WTC11 (cell line): Measurements from ENCODE around the gene TMEM231. TPM values are rescaled to one million over a fixed set of nuclear protein-coding genes. Genes with fewer than 3 reads are reported as not detected.
"Not testable (repeated sequence)": the region's sequence is repeated elsewhere in the genome, so short reads cannot be mapped to it uniquely, and the experiment has no call there.

Source experiments
- ATAC-seq: fragments of 200-7000 bp; cut with Tn5 transposase; 2 replicates; pipeline ENCODE4 v1.10.0; 2021; ENCODE audit warnings: mild to moderate bottlenecking, moderate library complexity
- CTCF ChIA-PET: fragments of 300-600 bp; sonication (Branson Sonifier 250); formaldehyde crosslinking; loops from one replicate; lab custom pipeline; 2021; ENCODE audit warnings: antibody characterized with exemption; lab: Charles Lee
- POLR2A ChIA-PET: fragments of 350-600 bp; sonication (Branson Sonifier 250); formaldehyde crosslinking; loops from one replicate; lab custom pipeline; 2021; ENCODE audit warnings: antibody characterized with exemption; lab: Charles Lee
- DNase-seq: peaks from one replicate; pipeline ENCODE4 v3.0.0; 2021; ENCODE audit warnings: low spot score
- H3K27ac Mint-ChIP-seq: 2 replicates; pipeline ENCODE4 v1.8.0; 2021; ENCODE audit warnings: mixed read lengths
- H3K27me3 Mint-ChIP-seq: 2 replicates; pipeline ENCODE4 v1.8.0; 2021; ENCODE audit warnings: low read depth, mild to moderate bottlenecking, moderate library complexity, mixed read lengths
- H3K36me3 Mint-ChIP-seq: 2 replicates; pipeline ENCODE4 v1.8.0; 2021; ENCODE audit warnings: mixed read lengths
- H3K4me1 Mint-ChIP-seq: 2 replicates; pipeline ENCODE4 v1.8.0; 2022; ENCODE audit warnings: mixed read lengths
- H3K4me3 Mint-ChIP-seq: 2 replicates; pipeline ENCODE4 v1.8.0; 2021; ENCODE audit warnings: mild to moderate bottlenecking, moderate library complexity, mixed read lengths
- H3K9me3 Mint-ChIP-seq: 2 replicates; pipeline ENCODE4 v1.8.0; 2021; ENCODE audit warnings: mixed read lengths
- CBFB ChIP-seq: sonication (generic); formaldehyde crosslinking; IDR thresholded peaks from 2 replicates; pipeline ENCODE4 v1.8.1; 2022; ENCODE audit warnings: mild to moderate bottlenecking, low read depth, missing genetic modification reagents
- EMX1 ChIP-seq: fragments of 250-450 bp; sonication (Bioruptor Pico); IDR thresholded peaks from 2 replicates; pipeline ENCODE4 v1.8.0; 2021; ENCODE audit warnings: mild to moderate bottlenecking
- KAT7 ChIP-seq: sonication (generic); formaldehyde crosslinking; IDR thresholded peaks from 2 replicates; pipeline ENCODE4 v1.8.1; 2023; ENCODE audit warnings: missing genetic modification reagents, mild to moderate bottlenecking, borderline replicate concordance
- NFYB ChIP-seq: sonication (generic); formaldehyde crosslinking; conservative IDR thresholded peaks from 2 replicates; pipeline ENCODE4 v1.8.0; 2022; ENCODE audit warnings: low read depth, missing genetic modification reagents
- RORB ChIP-seq: fragments of 250-450 bp; sonication (Bioruptor Pico); IDR thresholded peaks from 2 replicates; pipeline ENCODE4 v1.9.0; 2021; ENCODE audit warnings: mild to moderate bottlenecking
- SMAD3 ChIP-seq: sonication (generic); formaldehyde crosslinking; IDR thresholded peaks from 2 replicates; pipeline ENCODE4 v1.8.0; 2022; ENCODE audit warnings: missing genetic modification reagents, mild to moderate bottlenecking, borderline replicate concordance
- SMAD4 ChIP-seq: sonication (generic); formaldehyde crosslinking; IDR thresholded peaks from 2 replicates; pipeline ENCODE4 v1.8.0; 2022; ENCODE audit warnings: mild to moderate bottlenecking, missing genetic modification reagents
- TP53 ChIP-seq: sonication (generic); formaldehyde crosslinking; IDR thresholded peaks from 2 replicates; pipeline ENCODE4 v1.8.1; 2023; ENCODE audit warnings: mild to moderate bottlenecking, missing genetic modification reagents
- ZBTB21 ChIP-seq: sonication (generic); formaldehyde crosslinking; IDR thresholded peaks from 2 replicates; pipeline ENCODE4 v1.8.1; 2023; ENCODE audit warnings: mild to moderate bottlenecking, missing genetic modification reagents, borderline replicate concordance
- ZNF232 ChIP-seq: sonication (generic); formaldehyde crosslinking; IDR thresholded peaks from 2 replicates; pipeline ENCODE4 v1.8.0; 2022; ENCODE audit warnings: mild to moderate bottlenecking, missing genetic modification reagents
- ZNF423 ChIP-seq: fragments of 250-450 bp; sonication (Bioruptor Pico); IDR thresholded peaks from 2 replicates; pipeline ENCODE4 v2.1.2; 2022; ENCODE audit warnings: mild to moderate bottlenecking, moderate library complexity
- ZNF671 ChIP-seq: fragments of 250-450 bp; sonication (Bioruptor Pico); IDR thresholded peaks from 2 replicates; pipeline ENCODE4 v1.8.0; 2021; ENCODE audit warnings: mild to moderate bottlenecking
- total RNA-seq: library from RNA; stranded (reverse); gene quantifications from 3 replicates; pipeline ENCODE4 v1.2.3, GENCODE V29; 2021
- TF ChIP-seq, protein P1 (sequence below): fragments of 250-450 bp; sonication (Bioruptor Pico); IDR thresholded peaks from 2 replicates; pipeline ENCODE4 v1.9.0; 2021; ENCODE audit warnings: mild to moderate bottlenecking
- TF ChIP-seq, protein P2 (sequence below): sonication (generic); formaldehyde crosslinking; IDR thresholded peaks from 2 replicates; pipeline ENCODE4 v1.8.0; 2022; ENCODE audit warnings: mild to moderate bottlenecking, missing genetic modification reagents

The TMEM231 gene
- total RNA-seq, 1 experiment from 2014 or later = 12.0 TPM

DNA sequence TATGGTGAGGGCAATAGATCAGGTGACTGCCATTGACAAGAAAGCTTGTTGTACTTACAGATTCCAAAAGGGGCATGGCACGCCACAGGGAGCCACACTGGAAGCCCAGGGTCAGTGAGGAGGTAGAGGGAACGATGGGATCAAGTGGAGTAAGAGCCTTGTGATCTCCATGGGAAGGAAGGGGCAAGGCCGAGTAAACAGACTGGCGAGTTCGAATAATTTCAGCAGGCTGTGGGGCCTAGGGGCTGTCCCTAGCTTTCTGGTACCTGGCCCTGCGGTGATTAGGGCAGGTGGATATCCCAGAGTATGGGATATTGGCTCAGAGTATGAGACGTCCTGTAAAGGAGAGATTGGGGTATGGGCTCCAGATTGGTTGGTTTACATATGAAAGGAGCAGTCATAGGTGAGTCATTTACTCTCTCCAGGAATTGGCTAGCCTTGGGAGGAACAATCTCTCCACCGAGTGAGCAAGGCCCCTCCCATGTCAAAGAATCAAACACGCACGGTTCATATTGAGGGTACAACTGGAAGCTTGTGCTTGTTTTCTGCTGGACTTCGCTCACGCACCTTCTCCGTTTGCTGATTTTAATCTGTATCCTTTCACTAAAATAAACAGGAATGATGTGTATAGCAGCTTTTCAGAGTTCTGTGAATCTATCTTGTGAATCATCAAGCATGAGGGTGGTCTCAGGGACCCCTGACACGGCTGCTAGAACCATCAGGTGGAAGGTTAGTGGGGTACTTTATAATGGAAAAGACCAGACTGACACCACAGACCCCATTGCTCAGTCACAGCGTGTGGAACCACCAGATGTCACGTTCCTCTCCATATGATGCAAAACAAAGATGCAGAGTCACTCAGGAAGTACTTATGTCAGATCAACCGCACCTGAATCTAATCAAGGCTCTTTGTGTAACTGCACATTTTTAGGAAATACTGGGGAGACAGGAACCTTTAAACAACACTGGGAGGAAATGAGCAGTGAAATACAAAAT is 38.1 kb upstream of the TMEM231 start (continued):
- TF ChIP-seq SMAD4 (CRISPR knock-in tag) (no peak), CBFB (no peak), KAT7 (CRISPR knock-in tag) (no peak)
- TF ChIP-seq, protein P1, sequence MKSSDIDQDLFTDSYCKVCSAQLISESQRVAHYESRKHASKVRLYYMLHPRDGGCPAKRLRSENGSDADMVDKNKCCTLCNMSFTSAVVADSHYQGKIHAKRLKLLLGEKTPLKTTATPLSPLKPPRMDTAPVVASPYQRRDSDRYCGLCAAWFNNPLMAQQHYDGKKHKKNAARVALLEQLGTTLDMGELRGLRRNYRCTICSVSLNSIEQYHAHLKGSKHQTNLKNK (CRISPR knock-in tag) = no peak

DNA sequence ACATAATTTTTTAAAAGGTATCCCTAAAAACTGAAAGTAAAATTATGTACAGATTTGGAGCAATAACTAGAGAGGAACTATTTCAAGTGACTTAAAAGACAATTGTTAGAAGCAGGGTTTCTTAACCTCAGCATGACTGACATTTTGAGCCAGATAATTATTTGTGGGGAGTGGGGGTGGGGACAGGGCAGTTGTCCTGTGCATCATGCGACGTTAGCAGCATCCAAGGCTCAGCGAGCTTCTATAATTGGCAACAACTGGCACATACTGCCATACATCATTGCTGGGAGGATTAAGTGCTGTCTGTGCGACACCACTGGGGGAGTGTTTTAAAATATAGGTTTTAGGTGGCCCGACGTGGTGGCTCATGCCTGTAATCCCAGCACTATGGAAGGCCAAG is 37.3 kb upstream of the TMEM231 start:
- Mint-ChIP-seq H3K4me1 (peaks cover 52% of the 10 kb centered on the region), H3K27ac (peak overlapping the region; percentile 19; the same call in 1 of the 2 replicates), H3K27me3 (no peaks in the 10 kb centered on the region), H3K9me3 (peaks cover 10% of the 10 kb centered on the region), H3K36me3 (peaks cover 17% of the 10 kb centered on the region), H3K4me3 (no peak overlapping the region; the same call in 1 of the 2 replicates)
- DNase-seq (no peak), ATAC-seq (no peak)
- ChIA-PET CTCF (interaction anchor here (0.5 to 1.0 kb wide), 3 partner anchors 30 to 78 kb away, joined by 3 to 4 read pairs (median 3); partner anchors contain the start of gene ADAT1), POLR2A (interaction anchor here (0.6 kb wide), 1 partner anchor 138 kb away, joined by 5 read pairs; no protein-coding TSS in a partner anchor)
- TF ChIP-seq ZNF671 (no peak), SMAD3 (CRISPR knock-in tag) (no peak), NFYB (CRISPR knock-in tag) (no peak), ZNF232 (CRISPR knock-in tag) (no peak), CBFB (no peak)

DNA sequence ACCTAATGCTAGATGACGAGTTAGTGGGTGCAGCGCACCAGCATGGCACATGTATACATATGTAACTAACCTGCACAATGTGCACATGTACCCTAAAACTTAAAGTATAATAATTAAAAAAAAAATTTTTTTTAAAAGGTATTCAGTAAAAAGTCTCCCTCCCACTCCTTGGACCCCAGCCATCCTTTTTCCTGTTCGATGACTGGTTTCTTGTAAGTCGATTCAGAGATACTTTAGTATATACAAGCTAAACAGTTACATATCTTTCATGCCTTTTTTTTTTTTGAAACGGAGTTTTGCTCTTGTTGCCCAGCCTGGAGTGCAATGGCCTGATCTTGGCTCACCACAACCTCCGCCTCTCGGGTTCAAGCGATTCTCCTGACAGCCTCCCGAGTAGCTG is 35.9 kb upstream of the TMEM231 start:
- H3K36me3 Mint-ChIP-seq, H3K9me3 Mint-ChIP-seq, H3K27me3 Mint-ChIP-seq, H3K27ac Mint-ChIP-seq, POLR2A ChIA-PET, H3K4me3 Mint-ChIP-seq, DNase-seq, ATAC-seq: not testable (repeated sequence)
- CTCF ChIA-PET = interaction anchor here (0.8 to 1.7 kb wide), 4 partner anchors 25 to 188 kb away, joined by 3 to 18 read pairs (median 6); partner anchors contain the start of gene GABARAPL2
- peaks cover 52% of the 10 kb centered on the region for H3K4me1 Mint-ChIP-seq

DNA sequence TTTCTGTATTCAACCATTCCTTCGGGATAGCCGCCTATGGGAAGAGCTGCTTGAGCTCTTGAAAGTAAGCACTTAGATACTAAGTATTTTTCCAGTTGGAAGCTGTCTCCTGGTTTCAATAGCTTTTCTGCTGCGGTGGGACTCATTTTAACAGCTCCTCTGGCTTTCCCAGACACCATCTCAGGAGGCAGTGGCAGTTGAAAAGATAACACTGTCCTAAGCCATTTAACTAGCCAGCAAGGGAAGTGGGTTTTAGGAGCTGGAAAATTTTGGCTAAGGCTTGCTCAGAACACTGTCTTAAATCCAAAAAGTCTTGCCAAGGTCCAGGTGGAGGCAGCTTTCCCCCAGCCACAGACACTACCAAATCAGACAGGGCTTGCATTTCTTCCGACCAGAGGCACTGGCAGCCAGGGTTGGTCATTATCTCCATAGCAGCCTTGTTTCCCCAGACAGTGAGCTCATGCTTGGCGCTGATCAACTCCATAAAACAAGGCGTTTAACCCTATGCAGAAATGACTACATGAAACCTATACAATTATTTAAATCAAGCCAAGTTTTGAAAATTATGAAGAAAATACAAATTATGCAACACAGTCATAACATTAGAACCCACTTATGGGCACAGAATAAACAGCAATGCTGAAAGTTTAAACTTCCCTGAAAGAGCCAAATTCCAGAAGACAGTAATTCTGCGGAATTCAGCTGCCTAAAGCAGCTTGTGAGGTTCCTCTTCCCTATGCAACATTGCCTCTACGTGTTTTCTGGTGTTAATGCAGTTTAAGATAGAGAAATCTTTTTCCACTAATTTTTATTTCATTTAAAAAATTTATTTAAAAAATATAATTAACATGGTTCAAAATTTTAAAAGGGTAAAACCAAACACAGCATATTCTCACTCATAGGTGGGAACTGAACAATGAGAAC is 35.1 kb upstream of the TMEM231 start:
- no peak for ATAC-seq
- peaks cover 52% of the 10 kb centered on the region for H3K4me1 Mint-ChIP-seq
- peak overlapping the region; percentile 86 for H3K27ac Mint-ChIP-seq
- CTCF ChIA-PET = interaction anchor here (0.6 to 1.7 kb wide), 12 partner anchors 10 to 410 kb away, joined by 3 to 18 read pairs (median 4); partner anchors contain the start of genes CHST6, GABARAPL2 and TMEM170A
- POLR2A ChIA-PET = interaction anchor here (0.8 to 1.1 kb wide), 2 partner anchors 16 to 74 kb away, joined by 3 to 5 read pairs; no protein-coding TSS in a partner anchor
- H3K4me3 Mint-ChIP-seq = no peak overlapping the region
- H3K27me3 Mint-ChIP-seq = no peaks in the 10 kb centered on the region
- TF ChIP-seq EMX1 (CRISPR knock-in tag) (no peak), TP53 (no peak), ZNF423 (CRISPR knock-in tag) (no peak), RORB (CRISPR knock-in tag) (no peak), ZBTB21 (CRISPR knock-in tag) (no peak)
- TF ChIP-seq, protein P2, sequence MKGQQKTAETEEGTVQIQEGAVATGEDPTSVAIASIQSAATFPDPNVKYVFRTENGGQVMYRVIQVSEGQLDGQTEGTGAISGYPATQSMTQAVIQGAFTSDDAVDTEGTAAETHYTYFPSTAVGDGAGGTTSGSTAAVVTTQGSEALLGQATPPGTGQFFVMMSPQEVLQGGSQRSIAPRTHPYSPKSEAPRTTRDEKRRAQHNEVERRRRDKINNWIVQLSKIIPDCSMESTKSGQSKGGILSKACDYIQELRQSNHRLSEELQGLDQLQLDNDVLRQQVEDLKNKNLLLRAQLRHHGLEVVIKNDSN (CRISPR knock-in tag) = no peak
- TF ChIP-seq, all 79 proteins: peak for 0
- DNase-seq = no peak
- Mint-ChIP-seq H3K9me3 (no peaks in the 10 kb centered on the region), H3K36me3 (no peaks in the 10 kb centered on the region)
